H9 (cell line): ENCODE results near the gene SLC44A1. TPM values are rescaled to one million over a fixed set of nuclear protein-coding genes. Genes with fewer than 3 reads are reported as not detected.

Experiments
- DNase-seq: peaks from one replicate; pipeline ENCODE4 v3.0.0-alpha.2; 2017
- H2AFZ ChIP-seq: one replicate; pipeline ENCODE4 v1.6.1; 2013; ENCODE audit warnings: mild to moderate bottlenecking, low read length, control low read depth, moderate library complexity
- H2AK5ac ChIP-seq: 2 replicates; pipeline ENCODE4 v1.6.1; 2013; ENCODE audit warnings: low read length, control low read depth, mixed read lengths; ENCODE audit not compliant: insufficient read length
- H2BK120ac ChIP-seq: one replicate; pipeline ENCODE4 v1.6.1; 2013; ENCODE audit warnings: low read depth, mild to moderate bottlenecking, low read length, control low read depth, inconsistent platforms; ENCODE audit not compliant: poor library complexity, severe bottlenecking
- H2BK12ac ChIP-seq: 2 replicates; pipeline ENCODE4 v1.6.1; 2013; ENCODE audit warnings: low read length, control low read depth, mixed read lengths, low read depth; ENCODE audit not compliant: insufficient read length
- H2BK15ac ChIP-seq: 2 replicates; pipeline ENCODE4 v1.6.1; 2013; ENCODE audit warnings: low read depth, low read length, control low read depth
- H2BK20ac ChIP-seq: one replicate; pipeline ENCODE4 v1.6.1; 2013; ENCODE audit warnings: low read depth, mild to moderate bottlenecking, low read length, control low read depth, inconsistent platforms; ENCODE audit not compliant: poor library complexity, severe bottlenecking
- H2BK5ac ChIP-seq: 2 replicates; pipeline ENCODE4 v1.6.1; 2013; ENCODE audit warnings: low read length, control low read depth, mixed read lengths; ENCODE audit not compliant: insufficient read length
- H3K14ac ChIP-seq: 2 replicates; pipeline ENCODE4 v1.6.1; 2013; ENCODE audit warnings: low read length, control low read depth; ENCODE audit not compliant: insufficient read depth
- H3K18ac ChIP-seq: 2 replicates; pipeline ENCODE4 v1.6.1; 2013; ENCODE audit warnings: low read depth, mild to moderate bottlenecking, mixed read lengths, low read length, control low read depth; ENCODE audit not compliant: insufficient read length
- H3K23ac ChIP-seq: 2 replicates; pipeline ENCODE4 v1.6.1; 2013; ENCODE audit warnings: low read length, control low read depth, mixed read lengths, low read depth; ENCODE audit not compliant: insufficient read length
- H3K23me2 ChIP-seq: 2 replicates; pipeline ENCODE4 v1.6.1; 2013; ENCODE audit warnings: low read depth, mild to moderate bottlenecking, mixed read lengths, low read length, control low read depth; ENCODE audit not compliant: insufficient read length, poor library complexity, severe bottlenecking
- H3K27ac ChIP-seq: 2 replicates; pipeline ENCODE4 v1.5.1; 2013; ENCODE audit warnings: low read length, control low read depth, mixed read lengths, low read depth; ENCODE audit not compliant: insufficient read length
- H3K27me3 ChIP-seq: 2 replicates; pipeline ENCODE4 v1.6.1; 2013; ENCODE audit warnings: low read length, control low read depth, inconsistent platforms; ENCODE audit not compliant: insufficient read depth
- H3K4ac ChIP-seq: 2 replicates; pipeline ENCODE4 v1.6.1; 2013; ENCODE audit warnings: low read depth, mild to moderate bottlenecking, control low read depth, inconsistent platforms, low read length, moderate library complexity
- H3K4me1 ChIP-seq: 2 replicates; pipeline ENCODE4 v1.6.1; 2013; ENCODE audit warnings: low read length, control low read depth, inconsistent platforms; ENCODE audit not compliant: insufficient read depth
- H3K4me2 ChIP-seq: 2 replicates; pipeline ENCODE4 v1.6.1; 2013; ENCODE audit warnings: low read length, control low read depth, mixed read lengths; ENCODE audit not compliant: insufficient read length, insufficient read depth
- H3K56ac ChIP-seq: 2 replicates; pipeline ENCODE4 v1.6.1; 2013; ENCODE audit warnings: low read depth, mild to moderate bottlenecking, mixed read lengths, low read length, control low read depth; ENCODE audit not compliant: insufficient read length
- H3K79me1 ChIP-seq: 2 replicates; pipeline ENCODE4 v1.6.1; 2013; ENCODE audit warnings: low read depth, mild to moderate bottlenecking, moderate library complexity, low read length, control low read depth, inconsistent platforms; ENCODE audit not compliant: insufficient read depth, poor library complexity, severe bottlenecking
- H3K79me2 ChIP-seq: 2 replicates; pipeline ENCODE4 v1.6.1; 2013; ENCODE audit warnings: low read length, control low read depth, inconsistent platforms; ENCODE audit not compliant: insufficient read depth
- H3K9ac ChIP-seq: 2 replicates; pipeline ENCODE4 v1.6.1; 2013; ENCODE audit warnings: low read length, control low read depth, mixed read lengths; ENCODE audit not compliant: insufficient read length; ENCODE audit errors: extremely low read depth
- H3K9me3 ChIP-seq: one replicate; pipeline ENCODE4 v1.6.1; 2013; ENCODE audit warnings: low read depth, low read length, inconsistent platforms; ENCODE audit not compliant: control insufficient read depth
- H3T11ph ChIP-seq: one replicate; pipeline ENCODE4 v1.6.1; 2013; ENCODE audit warnings: mild to moderate bottlenecking, low read length, control low read depth, inconsistent platforms
- H4K20me1 ChIP-seq: one replicate; pipeline ENCODE4 v1.6.1; 2013; ENCODE audit not compliant: control insufficient read depth, insufficient read length, insufficient read depth
- H4K5ac ChIP-seq: 2 replicates; pipeline ENCODE4 v1.6.1; 2013; ENCODE audit warnings: low read depth, mild to moderate bottlenecking, mixed read lengths, low read length, control low read depth; ENCODE audit not compliant: insufficient read length
- H4K8ac ChIP-seq: replicated peaks from 2 replicates; pipeline ENCODE4 v1.6.1; 2013; ENCODE audit warnings: low read length, control low read depth, mixed read lengths, low read depth; ENCODE audit not compliant: insufficient read length
- H4K91ac ChIP-seq: 2 replicates; pipeline ENCODE4 v1.6.1; 2013; ENCODE audit warnings: low read depth, mild to moderate bottlenecking, moderate library complexity, mixed read lengths, low read length, control low read depth; ENCODE audit not compliant: insufficient read length
- H3K27ac Mint-ChIP-seq, 3 experiments: 2 replicates in 2 of 3; 3 replicates in 1 of 3; pipeline ENCODE4 v1.8.0; 2020 to 2021; ENCODE audit warnings: mixed read lengths in 3 of 3, mild to moderate bottlenecking in 1 of 3, moderate library complexity in 1 of 3
- H3K27me3 Mint-ChIP-seq: 2 replicates; pipeline ENCODE4 v1.8.0; 2021; ENCODE audit warnings: low read depth, mild to moderate bottlenecking, moderate library complexity, mixed read lengths
- H3K36me3 Mint-ChIP-seq, 3 experiments: 2 replicates in 2 of 3; 3 replicates in 1 of 3; pipeline ENCODE4 v1.8.0; 2020 to 2021; ENCODE audit warnings: low read depth in 3 of 3, mixed read lengths in 3 of 3; ENCODE audit not compliant: insufficient read depth in 1 of 3
- H3K4me1 Mint-ChIP-seq, 2 experiments: 2 replicates each; pipeline ENCODE4 v1.8.0; 2020; ENCODE audit warnings: mixed read lengths in 2 of 2
- H3K4me3 Mint-ChIP-seq, 2 experiments: 2 replicates in 1 of 2; 3 replicates in 1 of 2; pipeline ENCODE4 v1.8.0; 2020 to 2021; ENCODE audit warnings: mild to moderate bottlenecking in 2 of 2, mixed read lengths in 2 of 2, moderate library complexity in 1 of 2
- H3K9me3 Mint-ChIP-seq, 2 experiments: 2 replicates in 1 of 2; 3 replicates in 1 of 2; pipeline ENCODE4 v1.8.0; 2020; ENCODE audit warnings: mild to moderate bottlenecking in 2 of 2, mixed read lengths in 2 of 2, moderate library complexity in 1 of 2
- CTCF ChIP-seq: fragments of 200-600 bp; sonication (generic); conservative IDR thresholded peaks from 3 replicates; pipeline ENCODE4 v1.8.0; 2021; ENCODE audit warnings: antibody characterized with exemption, mild to moderate bottlenecking
- WGBS: extraction: QIAGEN DNeasy Blood & Tissue Kit; methylation state at CpG from one replicate; pipeline ENCODE4 v1.1.7; 2013; ENCODE audit warnings: missing lambda C conversion rate, low lambda C conversion rate, mixed read lengths; ENCODE audit not compliant: insufficient read length; ENCODE audit errors: extremely low coverage; 5-methylcytosine and 5-hydroxymethylcytosine counted together
- total RNA-seq: library from RNA; stranded (reverse); gene quantifications from 2 replicates; pipeline ENCODE4 v1.2.1, GENCODE V29; 2021

SLC44A1 gene
- total RNA-seq, 1 experiment from 2014 or later, result 60.7 TPM

GRCh38 chr9:105237246-105237645, 7.2 kb upstream of the SLC44A1 start:
- no peak overlapping the region for H3K4me2 ChIP-seq
- Mint-ChIP-seq H3K4me1 (peaks cover 26% of the 10 kb centered on the region in 2 experiments), H3K9me3 (no peaks in the 10 kb centered on the region), H3K4me3 (no peak overlapping the region), H3K36me3 (no peaks in the 10 kb centered on the region), H3K27me3 (no peaks in the 10 kb centered on the region), H3K27ac (0 out of 7 replicates have a peak overlapping the region, but pooled peaks of 1 of the 3 experiments have one; percentile 28)
- H3K79me1 ChIP-seq, result no peaks in the 10 kb centered on the region
- no peak overlapping the region for H3K9ac ChIP-seq
- H2BK120ac ChIP-seq, result no peak overlapping the region
- no peak overlapping the region for H2AK5ac ChIP-seq
- H2BK20ac ChIP-seq, result no peak overlapping the region
- no peaks in the 10 kb centered on the region for H3K23me2 ChIP-seq
- WGBS, result no CpG with 5 or more reads among the region's 3 CpGs
- no peak overlapping the region for H4K8ac ChIP-seq
- H3K9me3 ChIP-seq, result no peaks in the 10 kb centered on the region
- no peak overlapping the region for H4K91ac ChIP-seq
- no peak overlapping the region for H3T11ph ChIP-seq
- no peak overlapping the region for H3K4ac ChIP-seq
- H3K4me1 ChIP-seq, result no peaks in the 10 kb centered on the region; the same call in 1 of the 2 replicates
- DNase-seq, result no peak
- no peaks in the 10 kb centered on the region for H3K27me3 ChIP-seq
- H4K20me1 ChIP-seq, result no peaks in the 10 kb centered on the region
- H3K56ac ChIP-seq, result no peak overlapping the region
- H2BK5ac ChIP-seq, result no peak overlapping the region
- no peak overlapping the region for H3K14ac ChIP-seq
- H2BK15ac ChIP-seq, result no peak overlapping the region
- no peak overlapping the region for H3K18ac ChIP-seq
- no peak for TF ChIP-seq CTCF
- no peak overlapping the region for H2AFZ ChIP-seq
- H3K79me2 ChIP-seq, result no peaks in the 10 kb centered on the region
- no peak overlapping the region for H4K5ac ChIP-seq
- H3K23ac ChIP-seq, result no peak overlapping the region
- no peak overlapping the region for H3K27ac ChIP-seq
- H2BK12ac ChIP-seq, result no peak overlapping the region
